ENCODE data around the gene NCLN.

GRCh38 chr19:3152419-3152780, 33.3 kb upstream of the NCLN start:
- TF ChIP-seq ZNF274 (IDR thresholded peaks at IDR 0.05; ENCODE audit: low read depth, low read length) (no peak), YY1 (IDR thresholded peaks at IDR 0.05; ENCODE audit: insufficient read depth, insufficient read length) (no peak), SUZ12 (IDR thresholded peaks at IDR 0.05; ENCODE audit: extremely low read depth, insufficient read depth, insufficient read length) (no peak)

All from NT2/D1 (cell line).